Upper lobe of left lung (tissue), 4 donors: ENCODE data around the gene BUD13.

Source experiments
- POLR2AphosphoS5 ChIP-seq, 2 donors: sonication (generic); formaldehyde crosslinking; IDR thresholded peaks; one replicate each; pipeline ENCODE4 v1.5.1; 2017; ENCODE audit warnings: antibody characterized with exemption in 2 of 2
- TF ChIP-seq, protein P1 (sequence below), 6 experiments: fragments of 450-650 bp in 4 of 6; fragments of 200-600 bp in 2 of 6; sonication (generic) in 2 of 6; IDR thresholded peaks; one replicate each; pipeline ENCODE4 v1.5.1; 2016 to 2019; ENCODE audit warnings: antibody characterized with exemption in 6 of 6

DNA sequence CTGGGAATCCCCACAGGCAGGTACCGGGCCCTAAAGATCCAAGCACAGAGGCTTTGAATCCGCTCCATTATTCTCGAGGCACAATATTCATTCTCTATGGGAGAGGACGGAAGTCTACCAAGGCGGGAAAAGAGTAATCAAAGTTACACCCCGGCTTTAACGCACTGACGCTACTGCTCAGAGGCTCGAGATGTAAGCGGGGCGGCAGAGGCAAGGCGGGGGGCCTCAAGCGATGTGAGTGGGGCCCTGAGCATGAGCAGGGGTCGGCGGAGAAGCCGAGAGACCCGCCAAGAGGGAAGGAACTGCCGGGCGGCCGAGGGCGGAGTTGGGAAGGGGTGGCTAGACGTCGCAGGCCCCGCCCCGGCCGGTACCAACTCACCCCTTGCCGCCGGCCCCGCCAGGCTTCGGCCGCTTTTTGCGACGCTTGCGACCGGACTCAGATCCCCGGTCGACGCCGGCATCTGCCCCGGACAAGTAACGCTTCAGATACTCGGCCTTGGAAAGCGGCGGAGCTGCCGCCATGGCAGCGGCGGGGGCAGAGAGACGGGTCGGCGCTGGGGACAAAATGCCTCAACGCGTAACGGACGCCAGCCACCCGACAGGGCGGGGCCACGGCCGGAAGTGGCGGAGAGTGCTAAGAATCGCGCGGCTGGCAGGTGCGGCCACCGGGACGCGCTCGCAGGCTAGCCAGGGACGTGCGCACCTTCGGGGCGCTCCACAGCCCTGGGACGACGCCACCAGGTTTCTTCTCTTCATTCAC, at the start of gene BUD13:
- TF ChIP-seq, protein P1, sequence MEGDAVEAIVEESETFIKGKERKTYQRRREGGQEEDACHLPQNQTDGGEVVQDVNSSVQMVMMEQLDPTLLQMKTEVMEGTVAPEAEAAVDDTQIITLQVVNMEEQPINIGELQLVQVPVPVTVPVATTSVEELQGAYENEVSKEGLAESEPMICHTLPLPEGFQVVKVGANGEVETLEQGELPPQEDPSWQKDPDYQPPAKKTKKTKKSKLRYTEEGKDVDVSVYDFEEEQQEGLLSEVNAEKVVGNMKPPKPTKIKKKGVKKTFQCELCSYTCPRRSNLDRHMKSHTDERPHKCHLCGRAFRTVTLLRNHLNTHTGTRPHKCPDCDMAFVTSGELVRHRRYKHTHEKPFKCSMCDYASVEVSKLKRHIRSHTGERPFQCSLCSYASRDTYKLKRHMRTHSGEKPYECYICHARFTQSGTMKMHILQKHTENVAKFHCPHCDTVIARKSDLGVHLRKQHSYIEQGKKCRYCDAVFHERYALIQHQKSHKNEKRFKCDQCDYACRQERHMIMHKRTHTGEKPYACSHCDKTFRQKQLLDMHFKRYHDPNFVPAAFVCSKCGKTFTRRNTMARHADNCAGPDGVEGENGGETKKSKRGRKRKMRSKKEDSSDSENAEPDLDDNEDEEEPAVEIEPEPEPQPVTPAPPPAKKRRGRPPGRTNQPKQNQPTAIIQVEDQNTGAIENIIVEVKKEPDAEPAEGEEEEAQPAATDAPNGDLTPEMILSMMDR (IDR thresholded peaks at IDR 0.05) = peak in 1 of 6 experiments; percentile 31
- TF ChIP-seq POLR2AphosphoS5 (IDR thresholded peaks at IDR 0.05) = peak; percentile 91
